Tibial nerve (tissue), 4 donors: ENCODE measurements around the gene APOBEC3B.

Source experiments
- CTCF ChIP-seq, 5 experiments: fragments of 200-600 bp in 3 of 5; fragments of 450-650 bp in 2 of 5; sonication (generic) in 3 of 5; IDR thresholded peaks; one replicate each; pipeline ENCODE4 v1.5.1; 2016 to 2019; ENCODE audit warnings: antibody characterized with exemption in 5 of 5, mild to moderate bottlenecking in 3 of 5, moderate library complexity in 2 of 5
- EP300 ChIP-seq, 2 donors: sonication (generic); formaldehyde crosslinking; IDR thresholded peaks; one replicate each; pipeline ENCODE4 v1.6.1; 2017; ENCODE audit warnings: antibody characterized with exemption in 2 of 2, mild to moderate bottlenecking in 1 of 2
- POLR2A ChIP-seq, 2 donors: fragments of 450-650 bp; IDR thresholded peaks; one replicate each; pipeline ENCODE4 v1.6.1; 2017; ENCODE audit warnings: antibody characterized with exemption in 2 of 2, mild to moderate bottlenecking in 2 of 2, moderate library complexity in 2 of 2

- TF ChIP-seq CTCF (IDR thresholded peaks at IDR 0.05) (no peak), EP300 (IDR thresholded peaks at IDR 0.05) (no peak), POLR2A (IDR thresholded peaks at IDR 0.05) (no peak)
These were observed 17.8 kb upstream of the APOBEC3B start for GRCh38 chr22:38964306-38964705.
